Panc1 (cell line): Measurements from ENCODE around the gene CCDC195. TPM values are rescaled to one million over a fixed set of nuclear protein-coding genes. Genes with fewer than 3 reads are reported as not detected.

Experiments
- ATAC-seq: fragments of 200-7000 bp; cut with Tn5 transposase; 2 replicates; pipeline ENCODE4 v1.9.1; 2020; ENCODE audit warnings: mild to moderate bottlenecking, moderate library complexity
- BruUV-seq: library from RNA; stranded (reverse); fragments of 400-500 nt; replicated peaks from 2 replicates; lab custom pipeline; 2021; lab: Mats Ljungman, UMichigan
- CTCF ChIA-PET: fragments of 300-600 bp; sonication (Branson Sonifier 250); formaldehyde crosslinking; loops from one replicate; lab custom pipeline; 2022; ENCODE audit warnings: antibody characterized with exemption; lab: Charles Lee
- POLR2A ChIA-PET: fragments of 300-600 bp; sonication (Branson Sonifier 250); formaldehyde crosslinking; loops from one replicate; lab custom pipeline; 2022; ENCODE audit warnings: antibody characterized with exemption; lab: Charles Lee
- DNase-seq: peaks from one replicate; pipeline ENCODE4 v3.0.0-alpha.2; 2010; ENCODE audit warnings: low read depth, low spot score
- H3K27ac ChIP-seq: 2 replicates; pipeline ENCODE4 v1.5.1; 2011; ENCODE audit warnings: mild to moderate bottlenecking, low read length, inconsistent platforms
- H3K27me3 ChIP-seq: fragments of 200-500 bp; sonication (Bioruptor generic); 2 replicates; pipeline ENCODE4 v1.6.0; 2014; ENCODE audit warnings: low read length, inconsistent platforms; ENCODE audit not compliant: control insufficient read depth, insufficient read depth
- H3K36me3 ChIP-seq: fragments of 200-500 bp; sonication (Bioruptor generic); 2 replicates; pipeline ENCODE4 v1.5.1; 2014; ENCODE audit warnings: inconsistent platforms, mild to moderate bottlenecking, low read length, moderate library complexity; ENCODE audit not compliant: control insufficient read depth, insufficient read depth
- H3K4me1 ChIP-seq: 2 replicates; pipeline ENCODE4 v1.5.1; 2011; ENCODE audit warnings: inconsistent platforms, mild to moderate bottlenecking, low read length, moderate library complexity; ENCODE audit not compliant: control insufficient read depth, insufficient read depth
- H3K4me3 ChIP-seq, 2 experiments: 2 replicates each; pipeline ENCODE4 v1.5.1; 2011 to 2012; ENCODE audit warnings: low read depth in 2 of 2, low read length in 2 of 2, mild to moderate bottlenecking in 2 of 2, inconsistent platforms in 1 of 2, moderate library complexity in 1 of 2
- H3K9me3 ChIP-seq: fragments of 200-500 bp; sonication (Bioruptor generic); 2 replicates; pipeline ENCODE4 v1.5.1; 2014; ENCODE audit warnings: low read depth, mild to moderate bottlenecking, inconsistent platforms, low read length, moderate library complexity; ENCODE audit not compliant: control insufficient read depth, insufficient read depth
- CTCF ChIP-seq: fragments of 450-650 bp; IDR thresholded peaks from 2 replicates; pipeline ENCODE4 v1.5.1; 2017; ENCODE audit warnings: mild to moderate bottlenecking
- POLR2AphosphoS5 ChIP-seq: IDR thresholded peaks from 2 replicates; pipeline ENCODE4 v1.6.1; 2012; ENCODE audit warnings: mild to moderate bottlenecking, low read depth, low read length, moderate library complexity
- REST ChIP-seq, 2 experiments: IDR thresholded peaks; 2 replicates each; pipeline ENCODE4 v1.6.1; 2011 to 2012; ENCODE audit warnings: low read depth in 2 of 2, control low read depth in 1 of 2, low read length in 1 of 2, mild to moderate bottlenecking in 1 of 2, moderate library complexity in 1 of 2; ENCODE audit not compliant: insufficient read depth in 1 of 2
- SIN3A ChIP-seq: IDR thresholded peaks from 2 replicates; pipeline ENCODE4 v1.6.1; 2012; ENCODE audit warnings: low read depth, mild to moderate bottlenecking, low read length, moderate library complexity, borderline replicate concordance; ENCODE audit not compliant: insufficient read depth
- TCF7L2 ChIP-seq: IDR thresholded peaks from 2 replicates; pipeline ENCODE4 v1.6.1; 2011; ENCODE audit warnings: mild to moderate bottlenecking, low read depth, low read length, inconsistent platforms
- in situ Hi-C: cut with HindIII; loops from 2 replicates; pipeline ENCODE4 v1.10.0; 2016; ENCODE audit warnings: low sequenced_read_pairs, low pct_unique_long_range_greater_than_20kb
- intact Hi-C: fragments of 100-400 bp; cut with micrococcal nuclease; formaldehyde crosslinking; loops from one replicate; pipeline ENCODE4 v1.10.0; 2022; ENCODE audit not compliant: unreplicated experiment
- total RNA-seq: library from RNA; stranded (reverse); gene quantifications from one replicate; pipeline ENCODE4 v1.2.1, GENCODE V29; 2021; ENCODE audit not compliant: unreplicated experiment

The CCDC195 gene
- total RNA-seq, 1 experiment from 2014 or later: not detected

GRCh38 chr2:224722250-224722649, 6.1 kb upstream of the CCDC195 start:
- DNase-seq (no peak), ATAC-seq (no peak)
- CTCF ChIA-PET: no interaction called here
- TF ChIP-seq SIN3A (no peak), POLR2AphosphoS5 (no peak), TCF7L2 (no peak), CTCF (no peak), REST (IDR thresholded peaks at IDR 0.05; ENCODE audit: insufficient read depth in 1 of 2, low read depth in 2 of 2, low read length in 1 of 2) (no peak)
- intact Hi-C loops: no loop called here
- no TSS peak for BruUV-seq
- Histone ChIP-seq H3K4me1 (no peaks in the 10 kb centered on the region), H3K36me3 (no peaks in the 10 kb centered on the region), H3K4me3 (no peak overlapping the region), H3K9me3 (no peaks in the 10 kb centered on the region), H3K27ac (no peak overlapping the region), H3K27me3 (no peaks in the 10 kb centered on the region)
- in situ Hi-C loops: no loop called here
- POLR2A ChIA-PET: no interaction called here

GRCh38 chr2:224716921-224717320, 756 bp upstream of the CCDC195 start:
- Histone ChIP-seq H3K4me1 (peaks cover under 1% of the 10 kb centered on the region; the same call in 1 of the 2 replicates), H3K27ac (no peak overlapping the region), H3K36me3 (no peaks in the 10 kb centered on the region), H3K27me3 (no peaks in the 10 kb centered on the region), H3K4me3 (no peak overlapping the region), H3K9me3 (no peaks in the 10 kb centered on the region)
- TF ChIP-seq CTCF (no peak), POLR2AphosphoS5 (no peak), REST (IDR thresholded peaks at IDR 0.05; ENCODE audit: insufficient read depth in 1 of 2, low read depth in 2 of 2, low read length in 1 of 2) (no peak), SIN3A (no peak), TCF7L2 (no peak)
- in situ Hi-C loops (no loop called here), intact Hi-C loops (no loop called here)
- POLR2A ChIA-PET: no interaction called here
- DNase-seq (no peak), ATAC-seq (no peak)
- no TSS peak for BruUV-seq
- CTCF ChIA-PET: no interaction called here
